ENCODE data around the gene TMEM190.

Gene TMEM190

GRCh38 chr19:55423225-55424005 lies 46.8 kb downstream of the TMEM190 start:
- DNase-seq (ENCODE audit: low read depth): no peak

GRCh38 chr19:55424518-55424917 lies 47.9 kb downstream of the TMEM190 start:
- DNase-seq (ENCODE audit: low read depth): no peak

GRCh38 chr19:55426042-55426441 lies 49.4 kb downstream of the TMEM190 start:
- DNase-seq (ENCODE audit: low read depth): no peak

Data from stimulated activated CD4-positive, alpha-beta T cell treated with anti-CD3 and anti-CD28 coated beads, Interleukin-2, amount 100 ng/mL, for 4 hours (primary cell).